Panc1 (cell line): ENCODE results near the gene ASPRV1. TPM values are rescaled to one million over a fixed set of nuclear protein-coding genes. Genes with fewer than 3 reads are reported as not detected.

Experiments used
- ATAC-seq: fragments of 200-7000 bp; cut with Tn5 transposase; 2 replicates; pipeline ENCODE4 v1.9.1; 2020; ENCODE audit warnings: mild to moderate bottlenecking, moderate library complexity
- BruUV-seq: library from RNA; stranded (reverse); fragments of 400-500 nt; replicated peaks from 2 replicates; lab custom pipeline; 2021; lab: Mats Ljungman, UMichigan
- CTCF ChIA-PET: fragments of 300-600 bp; sonication (Branson Sonifier 250); formaldehyde crosslinking; loops from one replicate; lab custom pipeline; 2022; ENCODE audit warnings: antibody characterized with exemption; lab: Charles Lee
- POLR2A ChIA-PET: fragments of 300-600 bp; sonication (Branson Sonifier 250); formaldehyde crosslinking; loops from one replicate; lab custom pipeline; 2022; ENCODE audit warnings: antibody characterized with exemption; lab: Charles Lee
- DNase-seq: peaks from one replicate; pipeline ENCODE4 v3.0.0-alpha.2; 2010; ENCODE audit warnings: low read depth, low spot score
- H3K27ac ChIP-seq: 2 replicates; pipeline ENCODE4 v1.5.1; 2011; ENCODE audit warnings: mild to moderate bottlenecking, low read length, inconsistent platforms
- H3K27me3 ChIP-seq: fragments of 200-500 bp; sonication (Bioruptor generic); 2 replicates; pipeline ENCODE4 v1.6.0; 2014; ENCODE audit warnings: low read length, inconsistent platforms; ENCODE audit not compliant: control insufficient read depth, insufficient read depth
- H3K36me3 ChIP-seq: fragments of 200-500 bp; sonication (Bioruptor generic); 2 replicates; pipeline ENCODE4 v1.5.1; 2014; ENCODE audit warnings: inconsistent platforms, mild to moderate bottlenecking, low read length, moderate library complexity; ENCODE audit not compliant: control insufficient read depth, insufficient read depth
- H3K4me1 ChIP-seq: 2 replicates; pipeline ENCODE4 v1.5.1; 2011; ENCODE audit warnings: inconsistent platforms, mild to moderate bottlenecking, low read length, moderate library complexity; ENCODE audit not compliant: control insufficient read depth, insufficient read depth
- H3K4me3 ChIP-seq, 2 experiments: 2 replicates each; pipeline ENCODE4 v1.5.1; 2011 to 2012; ENCODE audit warnings: low read depth in 2 of 2, low read length in 2 of 2, mild to moderate bottlenecking in 2 of 2, inconsistent platforms in 1 of 2, moderate library complexity in 1 of 2
- H3K9me3 ChIP-seq: fragments of 200-500 bp; sonication (Bioruptor generic); 2 replicates; pipeline ENCODE4 v1.5.1; 2014; ENCODE audit warnings: low read depth, mild to moderate bottlenecking, inconsistent platforms, low read length, moderate library complexity; ENCODE audit not compliant: control insufficient read depth, insufficient read depth
- CTCF ChIP-seq: fragments of 450-650 bp; IDR thresholded peaks from 2 replicates; pipeline ENCODE4 v1.5.1; 2017; ENCODE audit warnings: mild to moderate bottlenecking
- POLR2AphosphoS5 ChIP-seq: IDR thresholded peaks from 2 replicates; pipeline ENCODE4 v1.6.1; 2012; ENCODE audit warnings: mild to moderate bottlenecking, low read depth, low read length, moderate library complexity
- REST ChIP-seq, 2 experiments: IDR thresholded peaks; 2 replicates each; pipeline ENCODE4 v1.6.1; 2011 to 2012; ENCODE audit warnings: low read depth in 2 of 2, control low read depth in 1 of 2, low read length in 1 of 2, mild to moderate bottlenecking in 1 of 2, moderate library complexity in 1 of 2; ENCODE audit not compliant: insufficient read depth in 1 of 2
- SIN3A ChIP-seq: IDR thresholded peaks from 2 replicates; pipeline ENCODE4 v1.6.1; 2012; ENCODE audit warnings: low read depth, mild to moderate bottlenecking, low read length, moderate library complexity, borderline replicate concordance; ENCODE audit not compliant: insufficient read depth
- TCF7L2 ChIP-seq: IDR thresholded peaks from 2 replicates; pipeline ENCODE4 v1.6.1; 2011; ENCODE audit warnings: mild to moderate bottlenecking, low read depth, low read length, inconsistent platforms
- in situ Hi-C: cut with HindIII; loops from 2 replicates; pipeline ENCODE4 v1.10.0; 2016; ENCODE audit warnings: low sequenced_read_pairs, low pct_unique_long_range_greater_than_20kb
- intact Hi-C: fragments of 100-400 bp; cut with micrococcal nuclease; formaldehyde crosslinking; loops from one replicate; pipeline ENCODE4 v1.10.0; 2022; ENCODE audit not compliant: unreplicated experiment
- total RNA-seq: library from RNA; stranded (reverse); gene quantifications from one replicate; pipeline ENCODE4 v1.2.1, GENCODE V29; 2021; ENCODE audit not compliant: unreplicated experiment

ASPRV1 gene
- total RNA-seq, 1 experiment from 2014 or later = 0.21 TPM

DNA sequence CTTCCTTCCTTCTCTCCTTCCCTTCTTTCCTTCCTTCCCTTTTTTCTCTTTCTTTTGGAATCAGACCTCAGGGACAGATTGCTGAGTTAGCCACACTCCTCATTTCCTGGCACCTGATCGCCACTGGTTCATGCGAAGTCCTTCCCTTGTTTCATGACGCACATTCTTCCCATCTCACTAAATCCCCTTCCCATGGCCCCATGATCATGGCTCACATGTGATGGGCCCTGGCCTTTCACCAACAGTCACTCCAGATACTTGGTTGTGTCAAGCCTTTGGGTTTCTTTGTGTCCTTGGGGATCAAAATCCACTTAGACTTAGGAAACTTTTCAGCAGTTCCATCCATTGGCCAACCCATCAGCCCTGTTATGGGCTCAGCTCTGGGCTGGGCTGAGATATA, 23.8 kb upstream of the ASPRV1 start:
- no peaks in the 10 kb centered on the region for H3K36me3 ChIP-seq
- H3K27ac ChIP-seq = no peak overlapping the region
- H3K4me3 ChIP-seq = no peak overlapping the region
- CTCF ChIA-PET = no interaction called here
- BruUV-seq = no TSS peak
- intact Hi-C loops = no loop called here
- no peaks in the 10 kb centered on the region for H3K9me3 ChIP-seq
- TF ChIP-seq SIN3A (no peak), POLR2AphosphoS5 (no peak), TCF7L2 (no peak), REST (IDR thresholded peaks at IDR 0.05; ENCODE audit: insufficient read depth in 1 of 2, low read depth in 2 of 2, low read length in 1 of 2) (no peak), CTCF (no peak)
- in situ Hi-C loops = no loop called here
- DNase-seq = no peak
- no peaks in the 10 kb centered on the region for H3K27me3 ChIP-seq
- ATAC-seq = no peak
- POLR2A ChIA-PET = no interaction called here
- H3K4me1 ChIP-seq = no peaks in the 10 kb centered on the region

GRCh38 chr2:69983392-69983966, 22.0 kb upstream of the ASPRV1 start:
- in situ Hi-C loops = no loop called here
- ATAC-seq (no peak), DNase-seq (no peak)
- BruUV-seq = no TSS peak
- Histone ChIP-seq H3K27ac (no peak overlapping the region), H3K27me3 (no peaks in the 10 kb centered on the region), H3K36me3 (no peaks in the 10 kb centered on the region), H3K4me3 (no peak overlapping the region), H3K4me1 (no peaks in the 10 kb centered on the region), H3K9me3 (no peaks in the 10 kb centered on the region)
- TF ChIP-seq TCF7L2 = no peak
- no peak for TF ChIP-seq POLR2AphosphoS5
- no peak for TF ChIP-seq REST (IDR thresholded peaks at IDR 0.05; ENCODE audit: insufficient read depth in 1 of 2, low read depth in 2 of 2, low read length in 1 of 2)
- no peak for TF ChIP-seq SIN3A
- TF ChIP-seq CTCF = no peak
- CTCF ChIA-PET = no interaction called here
- POLR2A ChIA-PET = interaction anchor here (0.6 kb wide), 1 partner anchor 66 kb away, joined by 3 read pairs; no protein-coding TSS in a partner anchor
- intact Hi-C loops = no loop called here
